Subcutaneous adipose tissue (tissue), 4 donors: Measurements from ENCODE around the gene MYO1A. TPM values are rescaled to one million over a fixed set of nuclear protein-coding genes. Genes with fewer than 3 reads are reported as not detected.

Source experiments
- total RNA-seq, 4 donors: library from RNA; depleted of rRNA; stranded (reverse); fragments of >200 nt; gene quantifications; one replicate each; pipeline ENCODE4 v1.1.0, GENCODE V29; 2016
- TF ChIP-seq, protein P1 (sequence below): fragments of 450-650 bp; IDR thresholded peaks from one replicate; pipeline ENCODE4 v1.5.1; 2016; ENCODE audit warnings: low read depth, mild to moderate bottlenecking, control low read depth, antibody characterized with exemption, moderate library complexity

MYO1A gene
- total RNA-seq = 1 to 10 TPM in 1 of 4 donors, under 1 TPM in 2, not detected in 1; 0.33 to 1.1 (median 0.51) TPM

DNA sequence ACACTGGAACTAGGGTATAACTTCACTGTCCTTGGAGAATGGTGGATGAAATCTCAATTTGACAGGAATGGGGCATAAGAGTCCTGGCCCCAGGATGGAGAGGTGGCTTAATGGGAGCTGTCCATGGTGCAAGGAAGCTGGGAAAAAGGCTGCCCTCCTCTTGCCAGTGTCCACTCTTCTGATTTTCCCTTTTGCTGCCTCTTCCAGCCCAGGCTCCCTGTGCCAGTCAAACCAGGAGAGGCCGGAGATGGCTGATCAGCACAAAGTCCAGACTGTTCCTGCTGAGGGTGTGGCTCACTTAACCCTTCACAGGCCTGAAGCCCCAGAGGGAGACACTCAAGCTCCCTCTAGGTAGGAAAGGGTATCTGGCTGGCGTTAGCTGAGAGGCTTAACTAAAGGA lies at the start of gene MYO1A:
MYO1A (minus strand) TSS at position 240 of the 400 bp plus-strand sequence. CDS start 1,806 bp downstream, outside the sequence.
- TF ChIP-seq, protein P1, sequence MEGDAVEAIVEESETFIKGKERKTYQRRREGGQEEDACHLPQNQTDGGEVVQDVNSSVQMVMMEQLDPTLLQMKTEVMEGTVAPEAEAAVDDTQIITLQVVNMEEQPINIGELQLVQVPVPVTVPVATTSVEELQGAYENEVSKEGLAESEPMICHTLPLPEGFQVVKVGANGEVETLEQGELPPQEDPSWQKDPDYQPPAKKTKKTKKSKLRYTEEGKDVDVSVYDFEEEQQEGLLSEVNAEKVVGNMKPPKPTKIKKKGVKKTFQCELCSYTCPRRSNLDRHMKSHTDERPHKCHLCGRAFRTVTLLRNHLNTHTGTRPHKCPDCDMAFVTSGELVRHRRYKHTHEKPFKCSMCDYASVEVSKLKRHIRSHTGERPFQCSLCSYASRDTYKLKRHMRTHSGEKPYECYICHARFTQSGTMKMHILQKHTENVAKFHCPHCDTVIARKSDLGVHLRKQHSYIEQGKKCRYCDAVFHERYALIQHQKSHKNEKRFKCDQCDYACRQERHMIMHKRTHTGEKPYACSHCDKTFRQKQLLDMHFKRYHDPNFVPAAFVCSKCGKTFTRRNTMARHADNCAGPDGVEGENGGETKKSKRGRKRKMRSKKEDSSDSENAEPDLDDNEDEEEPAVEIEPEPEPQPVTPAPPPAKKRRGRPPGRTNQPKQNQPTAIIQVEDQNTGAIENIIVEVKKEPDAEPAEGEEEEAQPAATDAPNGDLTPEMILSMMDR = no peak

DNA sequence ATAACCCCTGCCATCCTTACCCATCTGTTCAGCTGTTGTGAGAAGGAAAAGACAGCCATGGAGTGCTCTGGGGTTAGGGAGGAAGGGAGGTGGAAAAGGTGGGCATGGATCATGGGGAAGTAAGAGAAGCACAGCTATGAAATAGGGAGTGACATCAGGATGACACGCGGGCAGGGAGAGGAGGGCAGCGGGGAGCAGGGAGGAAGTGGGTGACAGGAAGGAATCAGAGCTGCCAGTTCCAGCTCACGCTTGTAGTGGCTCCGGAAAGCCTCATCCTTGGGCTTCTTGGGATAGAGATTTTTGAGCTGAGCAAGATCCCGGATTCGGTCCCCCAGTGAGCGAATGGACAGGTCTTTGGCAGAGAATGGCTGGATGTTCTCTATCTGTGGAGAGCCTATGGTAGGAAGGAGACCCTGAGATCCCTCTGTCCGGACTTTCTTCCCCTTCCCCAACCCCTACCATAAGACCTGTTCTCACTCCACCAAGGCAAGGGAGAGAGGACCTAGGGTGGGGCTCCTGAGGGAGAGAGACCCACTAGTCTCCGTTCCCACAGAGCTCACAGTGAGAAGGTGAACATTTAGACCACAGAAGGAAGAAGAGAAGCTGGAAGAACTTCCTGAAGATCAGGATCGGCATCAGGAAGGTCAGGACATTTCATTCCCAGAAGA lies 49.3 kb upstream of the MYO1A start:
- TF ChIP-seq, protein P1 = no peak

DNA sequence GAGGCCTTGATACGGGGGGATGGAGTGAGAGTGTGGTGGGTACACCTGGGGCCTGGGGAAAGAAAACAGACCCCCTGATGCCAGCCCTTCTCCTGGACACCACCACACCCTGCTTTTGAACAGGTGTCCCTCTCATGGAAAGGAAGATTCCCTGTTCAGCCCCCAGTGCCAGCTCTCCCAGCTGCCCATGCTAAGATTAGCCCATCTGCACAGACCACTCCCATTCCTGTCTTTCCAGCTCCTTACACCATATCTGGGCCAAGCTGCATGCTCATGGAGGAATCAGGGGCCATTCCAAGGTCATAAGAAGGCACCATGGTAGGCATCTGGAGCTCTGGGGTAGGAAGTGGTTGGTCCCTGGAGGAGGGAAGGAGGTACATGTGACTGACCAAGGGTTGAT lies 48.6 kb upstream of the MYO1A start:
- TF ChIP-seq, protein P1 = no peak

DNA sequence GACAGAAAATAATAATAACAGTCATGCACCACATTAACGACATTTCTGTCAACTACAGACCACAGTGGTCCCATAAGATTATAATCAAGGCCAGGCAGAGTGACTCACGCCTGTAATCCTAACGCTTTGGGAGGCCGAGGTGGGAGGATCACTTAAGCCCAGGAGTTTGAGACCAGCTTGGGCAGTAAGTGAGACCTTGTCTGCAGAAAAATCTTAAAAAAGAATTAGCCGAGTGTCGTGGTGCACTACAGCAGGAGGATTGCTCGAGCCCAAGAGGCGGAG lies 47.6 kb upstream of the MYO1A start:
- TF ChIP-seq, protein P1 = no peak

DNA sequence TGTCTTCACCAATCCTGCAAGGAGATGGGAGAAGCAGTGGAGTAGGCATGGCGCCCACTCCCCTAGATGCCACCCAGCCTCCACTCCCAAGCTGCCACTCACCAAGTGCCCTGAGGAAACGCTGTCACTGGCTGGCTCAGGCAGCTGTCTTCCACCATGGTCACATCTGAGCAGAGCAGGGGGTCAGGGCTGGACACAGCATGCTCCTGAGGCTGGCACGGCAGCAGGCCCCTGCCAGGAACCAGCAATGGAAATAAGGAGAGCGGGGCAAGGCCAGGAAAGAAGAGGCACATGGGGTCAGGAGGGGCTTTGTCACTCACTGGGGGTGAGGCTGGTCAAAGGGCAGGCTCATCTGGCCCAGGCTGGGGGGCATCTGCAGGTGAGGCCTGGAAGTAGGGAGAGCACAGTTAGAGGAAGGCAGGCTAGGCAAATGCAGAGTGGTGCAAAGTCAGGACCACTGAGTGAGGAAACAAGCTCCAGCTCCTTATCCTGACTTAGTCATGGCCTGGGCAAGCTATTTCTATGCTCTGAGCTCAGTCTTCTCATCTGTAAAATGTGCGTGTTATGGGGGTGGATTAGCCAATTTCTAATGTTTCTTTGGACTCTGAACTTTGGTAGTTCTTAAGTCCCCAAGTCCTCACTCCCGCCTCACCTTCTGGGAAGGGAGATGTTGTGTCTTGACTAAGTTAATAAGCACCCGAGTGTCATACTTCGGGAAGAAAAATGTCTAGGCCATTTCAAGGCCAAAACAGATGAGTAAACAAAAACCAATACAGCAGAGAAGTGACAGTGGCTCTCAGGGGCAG lies 47.0 kb upstream of the MYO1A start:
- TF ChIP-seq, protein P1 = no peak

DNA sequence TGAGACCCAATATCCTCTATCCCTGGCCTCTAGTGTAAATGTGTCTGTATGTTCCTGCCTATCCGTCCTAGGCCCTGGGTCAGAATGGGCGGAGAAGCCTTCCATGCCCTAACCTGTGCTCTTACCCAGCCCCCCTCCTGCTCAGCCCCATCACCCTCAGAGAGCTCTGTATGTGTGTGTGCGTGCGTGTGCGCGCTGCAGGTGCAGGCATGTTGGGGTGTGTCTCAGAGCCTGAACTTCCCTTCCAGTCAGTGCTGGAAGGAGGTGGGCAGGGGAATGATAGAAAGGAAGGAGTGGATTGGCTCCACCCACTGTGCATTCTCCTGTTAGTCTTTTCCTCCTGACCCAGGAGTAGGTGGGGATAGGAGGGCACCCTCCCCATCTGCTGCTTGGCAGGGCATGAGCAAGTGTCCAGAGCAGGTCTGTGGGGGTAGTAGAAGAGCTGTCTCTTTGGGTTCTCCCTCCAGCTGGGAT lies 46.2 kb upstream of the MYO1A start:
- TF ChIP-seq, protein P1 = no peak

DNA sequence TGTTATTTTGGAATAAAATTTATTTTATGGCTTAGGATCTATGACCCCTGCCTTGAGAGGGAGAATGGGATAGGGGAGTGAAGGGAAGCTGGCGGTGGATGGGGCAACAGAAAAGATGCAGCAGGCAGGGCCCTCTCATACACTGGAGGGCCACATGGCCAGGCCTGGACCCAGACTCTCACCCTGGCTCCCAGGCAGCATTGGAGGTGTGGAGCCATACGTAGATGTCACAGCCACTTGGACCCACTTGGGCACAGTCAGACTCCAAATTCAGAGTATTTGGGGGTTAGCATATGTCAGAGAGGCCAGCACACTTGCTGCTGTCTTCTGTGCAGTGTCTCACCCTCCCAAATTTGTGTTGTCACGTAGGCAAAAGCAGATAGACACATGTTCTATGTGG lies 45.5 kb upstream of the MYO1A start:
- TF ChIP-seq, protein P1 = no peak
